Osteoblast (primary cell): ENCODE data around the gene RBFOX2. TPM values are rescaled to one million over a fixed set of nuclear protein-coding genes. Genes with fewer than 3 reads are reported as not detected.
A peak's percentile ranks its signal among the peaks of the same experiment; 100 is the strongest.

Experiments used
- DNase-seq: peaks from one replicate; pipeline ENCODE4 v3.0.0; 2011; ENCODE audit warnings: low spot score, mixed read lengths; ENCODE audit not compliant: insufficient read length; ENCODE audit errors: missing footprints
- H2AFZ ChIP-seq: 2 replicates; pipeline ENCODE4 v1.6.0; 2011; ENCODE audit warnings: mild to moderate bottlenecking, low read length
- H3K27ac ChIP-seq: 2 replicates; pipeline ENCODE4 v1.5.1; 2011; ENCODE audit warnings: mild to moderate bottlenecking, low read depth, low read length, moderate library complexity
- H3K27me3 ChIP-seq: 2 replicates; pipeline ENCODE4 v1.6.0; 2012; ENCODE audit warnings: mild to moderate bottlenecking, control low read depth, inconsistent platforms, low read length, moderate library complexity; ENCODE audit not compliant: insufficient read depth
- H3K36me3 ChIP-seq: 2 replicates; pipeline ENCODE4 v1.5.1; 2011; ENCODE audit warnings: mild to moderate bottlenecking, low read length, control low read depth, moderate library complexity; ENCODE audit not compliant: insufficient read depth
- H3K4me1 ChIP-seq: 2 replicates; pipeline ENCODE4 v1.5.1; 2011; ENCODE audit warnings: mild to moderate bottlenecking, low read length, control low read depth, moderate library complexity; ENCODE audit not compliant: insufficient read depth
- H3K4me2 ChIP-seq: 2 replicates; pipeline ENCODE4 v1.6.0; 2011; ENCODE audit warnings: mild to moderate bottlenecking, low read length; ENCODE audit not compliant: insufficient read depth
- H3K4me3 ChIP-seq: fragments of 200-600 bp; sonication (generic); 3 replicates; pipeline ENCODE4 v1.5.1; 2012; ENCODE audit warnings: mild to moderate bottlenecking, low read length, inconsistent platforms; ENCODE audit not compliant: insufficient read depth
- H3K79me2 ChIP-seq: 2 replicates; pipeline ENCODE4 v1.6.0; 2012; ENCODE audit warnings: mild to moderate bottlenecking, low read length, control low read depth, inconsistent platforms; ENCODE audit not compliant: insufficient read depth
- H3K9me3 ChIP-seq: 2 replicates; pipeline ENCODE4 v1.5.1; 2011; ENCODE audit warnings: low read depth, low read length, control low read depth
- H4K20me1 ChIP-seq: 2 replicates; pipeline ENCODE4 v1.6.0; 2012; ENCODE audit warnings: mild to moderate bottlenecking, low read length, control low read depth; ENCODE audit not compliant: insufficient read depth
- total RNA-seq: library from RNA; depleted of rRNA; stranded (reverse); fragments of >200 nt; gene quantifications from 2 replicates; pipeline ENCODE4 v1.2.3, GENCODE V29; 2012
- TF ChIP-seq, protein P1 (sequence below): IDR thresholded peaks from 2 replicates; pipeline ENCODE4 v1.5.1; 2011; ENCODE audit warnings: mild to moderate bottlenecking, low read depth, low read length, moderate library complexity; ENCODE audit errors: extremely low read depth

The RBFOX2 gene
- total RNA-seq, 1 donor, result 171 TPM

DNA sequence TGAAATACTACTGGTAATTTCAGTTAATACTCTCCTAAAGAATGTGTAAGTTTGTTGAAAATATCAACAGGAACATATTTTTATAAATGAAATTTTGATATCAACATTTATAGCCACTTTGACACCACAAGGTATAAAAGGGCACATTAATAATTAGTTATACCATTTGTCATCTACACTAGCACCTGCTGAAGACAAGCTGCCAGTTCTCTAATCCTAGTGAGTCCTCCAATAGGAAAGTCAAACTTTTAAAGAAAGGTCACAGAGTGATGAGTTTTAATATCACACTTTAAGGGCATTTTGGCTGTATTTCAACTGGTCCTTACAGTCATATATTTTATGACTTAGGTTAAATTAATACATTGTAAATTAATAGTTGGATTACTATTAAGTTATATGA lies 258.6 kb downstream of the RBFOX2 start:
- no peak for DNase-seq
- Histone ChIP-seq H3K27ac (no peak overlapping the region), H3K4me1 (no peaks in the 10 kb centered on the region), H4K20me1 (no peaks in the 10 kb centered on the region), H3K79me2 (peaks cover 13% of the 10 kb centered on the region), H3K36me3 (peaks cover 9% of the 10 kb centered on the region), H3K4me2 (no peak overlapping the region), H3K9me3 (no peaks in the 10 kb centered on the region), H3K4me3 (no peak overlapping the region), H3K27me3 (no peaks in the 10 kb centered on the region), H2AFZ (no peak overlapping the region)
- TF ChIP-seq, protein P1, sequence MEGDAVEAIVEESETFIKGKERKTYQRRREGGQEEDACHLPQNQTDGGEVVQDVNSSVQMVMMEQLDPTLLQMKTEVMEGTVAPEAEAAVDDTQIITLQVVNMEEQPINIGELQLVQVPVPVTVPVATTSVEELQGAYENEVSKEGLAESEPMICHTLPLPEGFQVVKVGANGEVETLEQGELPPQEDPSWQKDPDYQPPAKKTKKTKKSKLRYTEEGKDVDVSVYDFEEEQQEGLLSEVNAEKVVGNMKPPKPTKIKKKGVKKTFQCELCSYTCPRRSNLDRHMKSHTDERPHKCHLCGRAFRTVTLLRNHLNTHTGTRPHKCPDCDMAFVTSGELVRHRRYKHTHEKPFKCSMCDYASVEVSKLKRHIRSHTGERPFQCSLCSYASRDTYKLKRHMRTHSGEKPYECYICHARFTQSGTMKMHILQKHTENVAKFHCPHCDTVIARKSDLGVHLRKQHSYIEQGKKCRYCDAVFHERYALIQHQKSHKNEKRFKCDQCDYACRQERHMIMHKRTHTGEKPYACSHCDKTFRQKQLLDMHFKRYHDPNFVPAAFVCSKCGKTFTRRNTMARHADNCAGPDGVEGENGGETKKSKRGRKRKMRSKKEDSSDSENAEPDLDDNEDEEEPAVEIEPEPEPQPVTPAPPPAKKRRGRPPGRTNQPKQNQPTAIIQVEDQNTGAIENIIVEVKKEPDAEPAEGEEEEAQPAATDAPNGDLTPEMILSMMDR, result no peak

DNA sequence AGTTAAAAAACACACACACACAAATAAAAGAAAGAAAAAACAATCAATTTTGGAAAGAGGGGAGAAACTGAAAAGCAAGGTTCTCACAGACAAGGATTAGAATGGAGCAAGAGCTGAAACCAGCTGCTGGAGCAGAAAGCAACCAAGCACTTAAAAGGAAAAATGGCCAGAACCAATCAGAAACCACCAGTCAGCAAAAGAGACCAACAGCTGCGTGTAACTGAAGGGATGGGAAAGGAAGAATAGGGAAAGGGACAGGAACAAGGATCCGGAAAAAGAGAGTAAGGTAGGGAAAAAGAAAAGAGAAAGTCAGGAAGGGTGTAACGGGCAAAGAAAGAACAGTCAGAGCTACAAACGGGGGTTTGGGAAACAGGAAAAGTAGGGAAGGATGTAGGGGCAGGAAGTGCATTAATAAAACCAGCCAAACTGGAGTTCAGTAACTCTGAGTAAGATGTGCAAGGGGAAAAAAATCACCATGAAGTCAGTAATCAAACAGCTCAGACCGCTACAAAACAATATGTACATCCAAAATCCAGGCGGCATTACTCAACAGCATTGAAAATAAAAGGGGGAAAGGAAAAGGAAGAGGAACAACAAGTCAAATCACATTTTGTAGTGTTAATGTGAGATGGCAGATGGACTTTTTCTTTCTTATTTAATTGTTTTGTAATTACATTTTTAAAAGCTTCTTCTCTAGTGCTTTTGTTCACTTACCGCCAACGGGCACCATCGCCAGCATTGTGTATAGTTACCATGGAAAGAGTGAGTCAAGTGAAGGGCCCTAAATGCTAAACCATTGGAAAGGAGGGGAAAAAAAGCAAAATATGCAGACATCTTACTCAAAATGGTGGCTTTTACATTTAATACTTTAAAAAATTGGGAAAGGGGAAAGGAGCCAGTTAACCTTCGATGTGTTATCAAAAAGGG lies 261.7 kb downstream of the RBFOX2 start:
- H3K27ac ChIP-seq, result peak overlapping the region; percentile 2
- H3K79me2 ChIP-seq, result peaks cover 11% of the 10 kb centered on the region
- TF ChIP-seq, protein P1, result no peak
- no peak overlapping the region for H2AFZ ChIP-seq
- peak overlapping the region; percentile 0 for H3K4me2 ChIP-seq
- H4K20me1 ChIP-seq, result no peaks in the 10 kb centered on the region
- no peaks in the 10 kb centered on the region for H3K27me3 ChIP-seq
- H3K4me1 ChIP-seq, result no peaks in the 10 kb centered on the region
- no peaks in the 10 kb centered on the region for H3K9me3 ChIP-seq
- no peak for DNase-seq
- no peak overlapping the region for H3K4me3 ChIP-seq
- peaks cover 13% of the 10 kb centered on the region for H3K36me3 ChIP-seq

DNA sequence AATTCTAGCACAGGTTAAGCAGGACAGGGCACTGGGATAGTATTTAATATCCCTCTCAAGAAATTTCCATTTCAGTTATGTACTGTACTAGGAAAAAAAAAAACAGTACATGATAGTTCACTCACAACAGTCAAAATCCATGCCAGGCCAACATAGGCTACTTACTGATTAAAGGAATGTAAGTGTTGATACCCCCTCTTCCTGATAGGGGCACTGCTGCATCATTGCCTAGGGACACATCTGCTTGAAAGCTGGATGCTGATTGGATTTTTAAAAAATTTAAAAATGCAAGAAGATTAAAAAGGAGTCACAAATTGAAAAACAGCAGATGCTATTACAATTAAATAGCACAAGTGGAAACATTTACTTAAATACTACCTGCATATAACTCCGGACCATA lies 267.6 kb downstream of the RBFOX2 start:
- TF ChIP-seq, protein P1, result peak; percentile 30
- H3K36me3 ChIP-seq, result peaks cover 44% of the 10 kb centered on the region
- no peak overlapping the region for H2AFZ ChIP-seq
- H3K27me3 ChIP-seq, result no peaks in the 10 kb centered on the region
- H3K79me2 ChIP-seq, result peaks cover 1% of the 10 kb centered on the region
- no peaks in the 10 kb centered on the region for H4K20me1 ChIP-seq
- H3K4me1 ChIP-seq, result no peaks in the 10 kb centered on the region
- H3K4me3 ChIP-seq, result no peak overlapping the region
- H3K4me2 ChIP-seq, result no peak overlapping the region
- no peak for DNase-seq
- H3K27ac ChIP-seq, result no peak overlapping the region
- no peaks in the 10 kb centered on the region for H3K9me3 ChIP-seq

DNA sequence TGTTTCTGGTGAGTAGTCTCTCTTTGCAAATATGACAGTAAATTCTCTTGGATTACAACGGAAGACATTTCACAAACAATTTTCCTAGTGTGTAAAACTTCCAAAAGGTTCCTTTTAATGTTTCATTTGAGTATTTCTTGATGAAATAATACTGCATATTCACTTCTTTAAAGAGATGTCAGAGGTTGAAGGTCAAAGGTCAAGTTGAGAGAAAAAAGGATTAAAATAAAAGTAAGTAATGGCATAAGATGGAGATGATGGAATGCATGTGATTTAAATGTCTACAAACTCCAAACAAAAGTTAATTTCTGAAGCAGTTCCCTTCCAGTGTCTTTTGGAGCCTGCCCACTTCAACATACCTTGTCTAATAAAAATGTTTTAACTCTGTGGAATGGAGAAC lies 270.2 kb downstream of the RBFOX2 start:
- H3K4me2 ChIP-seq, result no peak overlapping the region
- TF ChIP-seq, protein P1, result no peak
- no peak overlapping the region for H3K27ac ChIP-seq
- no peak overlapping the region for H2AFZ ChIP-seq
- DNase-seq, result no peak
- no peak overlapping the region for H3K4me3 ChIP-seq
- no peaks in the 10 kb centered on the region for H3K27me3 ChIP-seq
- peaks cover 2% of the 10 kb centered on the region for H3K79me2 ChIP-seq
- peaks cover 52% of the 10 kb centered on the region for H3K36me3 ChIP-seq
- H4K20me1 ChIP-seq, result no peaks in the 10 kb centered on the region
- no peaks in the 10 kb centered on the region for H3K9me3 ChIP-seq
- no peaks in the 10 kb centered on the region for H3K4me1 ChIP-seq
